ENCODE results near the gene AIFM2.
"Not testable (repeated sequence)": the region's sequence is repeated elsewhere in the genome, so short reads cannot be mapped to it uniquely, and the experiment has no call there.

The AIFM2 gene

GRCh38 chr10:70090951-70091350 is 41.7 kb downstream of the AIFM2 start:
- Histone ChIP-seq H3K9me3 (ENCODE audit: insufficient read depth, low read length) (no peaks in the 10 kb centered on the region), H3K27me3 (ENCODE audit: insufficient read depth, insufficient read length) (no peaks in the 10 kb centered on the region), H3K4me1 (ENCODE audit: insufficient read depth, insufficient read length) (no peaks in the 10 kb centered on the region), H3K36me3 (ENCODE audit: insufficient read depth, insufficient read length, low read length) (peaks cover 46% of the 10 kb centered on the region), H3K9ac (ENCODE audit: insufficient read length, low read depth) (no peak overlapping the region), H3K4me3 (ENCODE audit: insufficient read length, low read depth) (no peak overlapping the region)
- no peak for DNase-seq (ENCODE audit: low read depth, low spot score)
- TF ChIP-seq SUZ12 (IDR thresholded peaks at IDR 0.05; ENCODE audit: extremely low read depth, insufficient read depth, insufficient read length) (no peak), ZNF274 (IDR thresholded peaks at IDR 0.05; ENCODE audit: low read depth, low read length) (no peak), YY1 (IDR thresholded peaks at IDR 0.05; ENCODE audit: insufficient read depth, insufficient read length) (no peak)

DNA sequence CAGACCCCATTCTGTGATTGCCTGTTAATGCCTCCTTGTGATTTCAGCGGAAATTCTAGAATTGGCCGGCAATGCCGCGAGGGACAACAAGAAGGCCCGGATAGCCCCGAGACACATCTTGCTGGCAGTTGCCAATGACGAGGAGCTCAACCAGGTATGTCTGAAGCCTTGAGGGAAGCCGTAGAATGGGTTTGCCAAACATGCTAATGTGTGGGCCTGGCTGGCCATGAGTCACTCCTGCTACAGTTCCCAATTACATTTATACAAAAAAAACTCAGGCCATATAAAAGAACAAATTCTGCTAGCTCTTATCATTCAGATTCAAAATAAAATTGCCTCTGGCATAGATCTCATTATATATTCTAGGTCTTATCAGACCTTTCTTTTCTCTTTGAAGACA is 42.6 kb downstream of the AIFM2 start:
- Histone ChIP-seq H3K36me3 (ENCODE audit: insufficient read depth, insufficient read length, low read length) (peaks cover 41% of the 10 kb centered on the region), H3K4me1 (ENCODE audit: insufficient read depth, insufficient read length) (no peaks in the 10 kb centered on the region), H3K27me3 (ENCODE audit: insufficient read depth, insufficient read length) (no peaks in the 10 kb centered on the region), H3K4me3 (ENCODE audit: insufficient read length, low read depth) (no peak overlapping the region), H3K9me3 (ENCODE audit: insufficient read depth, low read length) (no peaks in the 10 kb centered on the region), H3K9ac (ENCODE audit: insufficient read length, low read depth) (no peak overlapping the region)
- DNase-seq (ENCODE audit: low read depth, low spot score) = no peak
- TF ChIP-seq ZNF274 (IDR thresholded peaks at IDR 0.05; ENCODE audit: low read depth, low read length) = no peak
- no peak for TF ChIP-seq YY1 (IDR thresholded peaks at IDR 0.05; ENCODE audit: insufficient read depth, insufficient read length)
- no peak for TF ChIP-seq SUZ12 (IDR thresholded peaks at IDR 0.05; ENCODE audit: extremely low read depth, insufficient read depth, insufficient read length)

DNA sequence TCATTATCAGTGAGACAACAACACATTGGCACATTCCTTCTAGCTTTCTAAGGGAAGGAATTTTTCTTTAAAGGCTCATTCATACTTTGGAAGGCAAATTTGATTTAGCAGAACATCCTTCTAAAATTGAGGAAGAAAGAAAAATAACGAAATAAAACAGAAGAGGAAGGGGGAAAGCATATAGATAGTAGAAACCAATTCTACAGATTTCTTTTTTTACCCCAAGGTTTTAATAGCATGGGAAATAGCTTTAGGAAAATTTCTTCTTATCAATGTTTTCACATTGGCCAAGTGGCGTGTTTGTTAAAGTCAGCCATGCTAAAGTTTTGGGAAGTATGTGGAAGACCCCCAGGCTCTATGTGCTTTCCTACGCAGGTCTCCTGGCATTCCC is 44.3 kb downstream of the AIFM2 start:
- H3K9me3 ChIP-seq (ENCODE audit: insufficient read depth, low read length) = no peaks in the 10 kb centered on the region
- DNase-seq (ENCODE audit: low read depth, low spot score) = no peak
- no peaks in the 10 kb centered on the region for H3K4me1 ChIP-seq (ENCODE audit: insufficient read depth, insufficient read length)
- no peak overlapping the region for H3K4me3 ChIP-seq (ENCODE audit: insufficient read length, low read depth)
- H3K9ac ChIP-seq (ENCODE audit: insufficient read length, low read depth) = no peak overlapping the region
- TF ChIP-seq ZNF274 (IDR thresholded peaks at IDR 0.05; ENCODE audit: low read depth, low read length) (no peak), SUZ12 (IDR thresholded peaks at IDR 0.05; ENCODE audit: extremely low read depth, insufficient read depth, insufficient read length) (no peak), YY1 (IDR thresholded peaks at IDR 0.05; ENCODE audit: insufficient read depth, insufficient read length) (no peak)
- H3K36me3 ChIP-seq (ENCODE audit: insufficient read depth, insufficient read length, low read length) = peaks cover 26% of the 10 kb centered on the region
- no peaks in the 10 kb centered on the region for H3K27me3 ChIP-seq (ENCODE audit: insufficient read depth, insufficient read length)

DNA sequence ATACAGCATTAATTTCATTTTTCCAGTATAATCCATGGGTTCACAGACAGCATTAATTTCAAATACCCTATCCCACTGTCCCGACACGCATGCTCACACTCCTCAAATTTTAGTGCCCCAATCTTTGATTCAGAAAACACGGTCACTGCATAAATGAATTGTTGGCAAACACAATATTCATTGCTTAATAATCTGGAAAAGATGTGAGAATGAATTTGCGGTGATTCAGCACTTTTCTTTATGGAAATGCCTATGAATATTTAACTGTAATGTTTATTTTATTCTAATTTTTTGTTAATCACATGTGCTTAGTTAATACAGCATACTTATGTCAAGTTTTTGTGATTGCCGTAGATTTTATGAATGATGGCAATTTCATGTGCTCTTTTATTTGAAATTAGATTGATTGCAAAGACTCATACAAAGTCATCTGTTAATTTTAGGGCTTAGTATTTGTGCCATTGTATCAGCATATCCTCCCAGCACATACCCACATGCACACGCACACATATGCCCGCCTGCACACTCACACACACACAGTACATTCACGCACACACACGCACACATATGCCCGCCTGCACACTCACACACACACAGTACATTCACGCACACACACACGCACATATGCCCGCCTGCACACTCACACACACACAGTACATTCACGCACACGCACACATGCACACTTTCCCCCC is 44.9 kb downstream of the AIFM2 start:
- no peak for TF ChIP-seq ZNF274 (IDR thresholded peaks at IDR 0.05; ENCODE audit: low read depth, low read length)
- TF ChIP-seq YY1 (IDR thresholded peaks at IDR 0.05; ENCODE audit: insufficient read depth, insufficient read length) = no peak
- TF ChIP-seq SUZ12 (IDR thresholded peaks at IDR 0.05; ENCODE audit: extremely low read depth, insufficient read depth, insufficient read length) = no peak
- Histone ChIP-seq H3K4me1 (ENCODE audit: insufficient read depth, insufficient read length) (no peaks in the 10 kb centered on the region), H3K27me3 (ENCODE audit: insufficient read depth, insufficient read length) (no peaks in the 10 kb centered on the region), H3K9ac (ENCODE audit: insufficient read length, low read depth) (no peak overlapping the region), H3K36me3 (ENCODE audit: insufficient read depth, insufficient read length, low read length) (peaks cover 26% of the 10 kb centered on the region), H3K9me3 (ENCODE audit: insufficient read depth, low read length) (no peaks in the 10 kb centered on the region), H3K4me3 (ENCODE audit: insufficient read length, low read depth) (no peak overlapping the region)
- no peak for DNase-seq (ENCODE audit: low read depth, low spot score)

- Histone ChIP-seq H3K4me3 (ENCODE audit: insufficient read length, low read depth) (no peak overlapping the region), H3K4me1 (ENCODE audit: insufficient read depth, insufficient read length) (no peaks in the 10 kb centered on the region), H3K36me3 (ENCODE audit: insufficient read depth, insufficient read length, low read length) (peaks cover 16% of the 10 kb centered on the region), H3K27me3 (ENCODE audit: insufficient read depth, insufficient read length) (no peaks in the 10 kb centered on the region), H3K9me3 (ENCODE audit: insufficient read depth, low read length) (no peaks in the 10 kb centered on the region), H3K9ac (ENCODE audit: insufficient read length, low read depth) (no peak overlapping the region)
- TF ChIP-seq SUZ12 (IDR thresholded peaks at IDR 0.05; ENCODE audit: extremely low read depth, insufficient read depth, insufficient read length) (no peak), ZNF274 (IDR thresholded peaks at IDR 0.05; ENCODE audit: low read depth, low read length) (no peak), YY1 (IDR thresholded peaks at IDR 0.05; ENCODE audit: insufficient read depth, insufficient read length) (no peak)
- no peak for DNase-seq (ENCODE audit: low read depth, low spot score)
Observed at GRCh38 chr10:70085975-70086613, 46.5 kb downstream of the AIFM2 start.

GRCh38 chr10:70084189-70084588 is 48.4 kb downstream of the AIFM2 start:
- Histone ChIP-seq H3K36me3 (ENCODE audit: insufficient read depth, insufficient read length, low read length) (peaks cover 20% of the 10 kb centered on the region), H3K9ac (ENCODE audit: insufficient read length, low read depth) (no peak overlapping the region), H3K27me3 (ENCODE audit: insufficient read depth, insufficient read length) (no peaks in the 10 kb centered on the region), H3K9me3 (ENCODE audit: insufficient read depth, low read length) (no peaks in the 10 kb centered on the region), H3K4me1 (ENCODE audit: insufficient read depth, insufficient read length) (no peaks in the 10 kb centered on the region), H3K4me3 (ENCODE audit: insufficient read length, low read depth) (no peak overlapping the region)
- DNase-seq (ENCODE audit: low read depth, low spot score) = no peak
- TF ChIP-seq SUZ12 (IDR thresholded peaks at IDR 0.05; ENCODE audit: extremely low read depth, insufficient read depth, insufficient read length) = no peak
- no peak for TF ChIP-seq YY1 (IDR thresholded peaks at IDR 0.05; ENCODE audit: insufficient read depth, insufficient read length)
- no peak for TF ChIP-seq ZNF274 (IDR thresholded peaks at IDR 0.05; ENCODE audit: low read depth, low read length)

- H3K27me3 ChIP-seq (ENCODE audit: insufficient read depth, insufficient read length); H3K9ac ChIP-seq (ENCODE audit: insufficient read length, low read depth); H3K9me3 ChIP-seq (ENCODE audit: insufficient read depth, low read length); H3K4me1 ChIP-seq (ENCODE audit: insufficient read depth, insufficient read length); DNase-seq (ENCODE audit: low read depth, low spot score); H3K4me3 ChIP-seq (ENCODE audit: insufficient read length, low read depth): not testable (repeated sequence)
- peaks cover 29% of the 10 kb centered on the region for H3K36me3 ChIP-seq (ENCODE audit: insufficient read depth, insufficient read length, low read length)
Observed at GRCh38 chr10:70080789-70081188, 51.8 kb downstream of the AIFM2 start.
